Germinal center (tissue), 1 donor: ENCODE measurements around the gene ITGB7.
"Not testable (repeated sequence)": the region's sequence is repeated elsewhere in the genome, so short reads cannot be mapped to it uniquely, and the experiment has no call there.

Source experiments
- DNase-seq: peaks from one replicate; pipeline ENCODE4 v3.0.0; 2012; ENCODE audit warnings: mixed read lengths, low spot score

The ITGB7 gene

GRCh38 chr12:53217051-53217930 lies 10.2 kb upstream of the ITGB7 start:
- DNase-seq: no peak

DNA sequence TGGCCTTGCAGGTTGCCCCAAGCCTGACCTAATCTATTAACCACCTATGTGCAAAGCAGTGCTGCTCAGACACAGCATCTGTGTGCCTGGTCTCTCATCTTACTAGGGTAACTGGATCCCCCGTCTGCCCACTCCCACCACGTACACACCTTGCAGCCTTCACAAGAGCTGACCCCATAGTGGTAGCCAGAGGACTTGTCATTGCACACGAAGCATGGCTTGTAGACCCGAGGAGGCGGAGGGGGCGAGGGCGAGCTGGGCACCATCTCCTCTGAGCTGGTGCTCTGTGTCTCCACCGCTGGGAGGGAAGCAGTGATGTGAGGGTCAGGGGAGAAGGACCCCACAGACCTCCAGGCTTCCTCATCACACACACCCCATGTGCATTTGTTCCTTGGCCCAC lies 8.4 kb upstream of the ITGB7 start:
- no peak for DNase-seq

DNA sequence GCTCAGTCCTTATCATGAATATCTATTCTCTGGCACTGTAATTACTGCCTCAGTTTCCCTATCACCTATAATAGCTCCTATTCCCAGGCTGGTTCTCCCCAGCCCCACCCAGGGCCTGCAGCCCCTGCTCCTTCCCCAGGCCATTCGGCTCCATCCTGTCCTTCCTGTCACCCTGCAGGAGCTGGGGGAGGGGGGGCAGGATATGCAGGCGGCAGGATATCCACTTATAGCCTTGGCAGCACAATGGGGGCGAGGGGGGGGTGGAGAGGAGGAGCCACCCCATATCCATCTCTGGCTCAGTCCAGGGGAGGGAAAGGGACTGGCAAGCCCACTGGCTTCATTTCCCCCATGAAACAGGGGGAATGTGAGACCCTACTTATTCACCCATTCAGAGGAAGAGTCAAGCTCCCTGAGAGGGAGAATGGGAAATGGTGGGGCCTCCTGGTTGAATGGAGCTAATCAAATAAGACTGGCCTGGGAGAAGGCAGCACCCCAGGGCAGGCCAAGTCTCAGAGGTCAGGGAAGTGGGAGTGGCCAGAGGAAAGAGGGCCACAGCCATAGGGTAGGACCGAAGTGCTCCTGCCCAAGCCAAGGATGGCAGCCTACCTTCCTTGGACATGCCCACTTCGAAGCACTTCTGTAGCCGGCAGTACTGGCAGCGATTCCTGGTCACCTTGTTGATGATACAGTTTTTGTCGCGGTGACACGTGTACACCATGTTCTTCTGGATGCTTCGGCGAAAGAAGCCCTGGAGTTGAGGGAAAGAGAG lies 7.8 kb upstream of the ITGB7 start:
- no peak for DNase-seq

DNA sequence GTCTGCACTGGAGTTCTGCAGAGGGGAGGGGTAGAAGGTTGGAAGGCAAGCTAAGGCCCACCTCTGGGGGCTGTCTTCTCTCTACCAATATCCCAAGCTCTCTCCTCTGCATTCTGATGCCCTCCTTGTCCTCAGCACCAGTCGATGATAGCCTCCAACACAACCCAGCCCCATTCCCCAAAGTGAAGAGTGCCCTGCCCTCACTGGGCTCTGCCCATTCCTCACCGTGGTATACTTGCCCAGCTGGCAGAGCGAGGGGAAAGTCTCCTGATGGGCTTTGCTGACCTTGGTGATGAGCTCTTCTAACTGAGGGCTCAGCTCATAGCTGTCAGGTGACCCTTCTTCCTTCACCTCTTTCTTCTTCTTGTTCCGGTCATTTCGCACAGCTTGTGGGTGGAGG lies 7.2 kb upstream of the ITGB7 start:
- no peak for DNase-seq

DNA sequence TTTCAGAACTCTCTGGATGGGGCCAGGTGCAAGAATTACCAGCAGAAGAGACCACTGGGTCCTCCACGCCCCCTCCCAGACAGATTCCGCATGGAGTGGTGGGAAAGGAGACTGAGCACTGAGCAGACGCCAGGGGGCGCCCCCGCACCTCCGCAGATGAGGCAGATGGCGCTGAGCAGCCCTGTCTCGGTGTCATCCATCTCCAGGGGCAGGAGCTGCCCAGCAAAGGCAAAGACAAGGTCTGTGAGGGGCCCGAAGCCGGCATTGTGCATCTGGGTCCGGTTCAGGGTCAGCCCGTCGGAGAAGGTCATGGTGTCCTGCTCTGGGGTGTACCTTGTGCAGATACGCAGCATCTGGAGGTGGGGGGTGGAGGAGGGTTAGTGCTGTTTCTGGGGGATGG lies 6.3 kb upstream of the ITGB7 start:
- peak; percentile 84 for DNase-seq

DNA sequence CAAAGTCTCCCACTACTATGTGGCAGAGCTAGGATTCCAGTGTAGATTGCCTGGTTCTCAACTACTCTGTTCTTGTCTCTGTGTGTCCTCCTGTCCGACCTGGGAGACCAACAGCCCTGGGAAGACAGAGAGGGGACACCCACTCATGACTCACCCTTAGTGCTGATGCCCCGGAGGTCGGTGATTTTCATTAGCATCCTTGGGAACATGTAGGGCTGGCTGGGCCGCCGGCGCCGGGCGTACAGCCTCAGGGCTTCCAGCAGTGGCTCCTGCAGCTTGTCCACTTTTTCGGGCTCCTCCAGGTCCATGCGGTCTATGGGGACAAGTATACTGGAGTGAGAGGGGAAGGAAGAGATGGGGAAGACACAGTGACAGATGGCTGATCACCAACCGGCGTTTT lies 5.9 kb upstream of the ITGB7 start:
- DNase-seq: no peak

- DNase-seq: peak; percentile 40
Observed at GRCh38 chr12:53211476-53212381, 4.7 kb upstream of the ITGB7 start.

- no peak for DNase-seq
Observed at GRCh38 chr12:53210843-53211242, 3.8 kb upstream of the ITGB7 start.

DNA sequence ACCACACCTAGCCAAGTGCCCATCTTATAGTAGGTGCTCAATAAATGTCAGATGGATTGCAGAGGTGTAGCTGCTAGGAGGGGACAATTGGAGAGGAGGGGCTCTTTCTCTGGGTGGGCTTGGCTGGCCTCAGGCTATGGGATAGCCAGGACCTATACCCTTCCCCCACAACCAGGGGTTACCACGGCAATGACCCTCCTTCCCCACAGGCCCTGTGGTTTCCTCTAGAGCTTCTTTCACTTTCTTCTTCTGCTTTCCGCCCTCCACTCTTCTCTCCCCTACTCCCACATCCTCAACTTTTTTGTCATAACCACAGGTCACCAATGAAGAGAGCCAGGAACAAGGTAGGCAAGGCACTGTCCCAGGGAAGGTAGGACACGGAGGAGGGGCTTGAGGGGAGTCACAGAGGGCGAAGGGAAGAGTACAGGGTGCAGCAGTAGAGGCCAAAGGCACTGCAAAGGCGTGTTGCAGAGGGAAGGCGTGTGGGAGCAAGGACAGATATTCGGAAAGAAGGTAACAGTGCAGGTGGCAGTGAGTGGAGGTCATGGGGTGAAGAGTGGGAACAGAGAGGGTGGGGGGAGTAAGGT lies 1.9 kb upstream of the ITGB7 start:
- DNase-seq: peak; percentile 78

DNA sequence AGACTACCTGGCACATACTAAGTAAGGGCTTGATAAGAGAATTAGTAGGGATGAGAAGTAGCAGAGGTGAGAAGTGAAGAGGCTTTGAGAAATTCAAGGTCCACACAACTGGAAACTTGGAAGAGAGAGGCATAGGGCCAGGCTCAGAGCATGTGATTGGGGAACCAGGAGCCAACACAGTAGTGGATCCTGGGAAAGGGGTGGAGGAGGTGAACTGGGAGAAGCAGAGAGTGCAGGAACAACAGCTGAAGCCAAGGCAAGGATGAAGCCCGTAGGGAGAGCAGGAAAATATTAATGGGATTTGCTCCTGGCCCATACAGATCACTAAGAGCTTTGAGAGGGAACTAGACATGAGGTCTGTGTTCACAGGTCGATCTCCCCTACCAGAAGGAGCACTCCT lies 1.4 kb upstream of the ITGB7 start:
- no peak for DNase-seq

DNA sequence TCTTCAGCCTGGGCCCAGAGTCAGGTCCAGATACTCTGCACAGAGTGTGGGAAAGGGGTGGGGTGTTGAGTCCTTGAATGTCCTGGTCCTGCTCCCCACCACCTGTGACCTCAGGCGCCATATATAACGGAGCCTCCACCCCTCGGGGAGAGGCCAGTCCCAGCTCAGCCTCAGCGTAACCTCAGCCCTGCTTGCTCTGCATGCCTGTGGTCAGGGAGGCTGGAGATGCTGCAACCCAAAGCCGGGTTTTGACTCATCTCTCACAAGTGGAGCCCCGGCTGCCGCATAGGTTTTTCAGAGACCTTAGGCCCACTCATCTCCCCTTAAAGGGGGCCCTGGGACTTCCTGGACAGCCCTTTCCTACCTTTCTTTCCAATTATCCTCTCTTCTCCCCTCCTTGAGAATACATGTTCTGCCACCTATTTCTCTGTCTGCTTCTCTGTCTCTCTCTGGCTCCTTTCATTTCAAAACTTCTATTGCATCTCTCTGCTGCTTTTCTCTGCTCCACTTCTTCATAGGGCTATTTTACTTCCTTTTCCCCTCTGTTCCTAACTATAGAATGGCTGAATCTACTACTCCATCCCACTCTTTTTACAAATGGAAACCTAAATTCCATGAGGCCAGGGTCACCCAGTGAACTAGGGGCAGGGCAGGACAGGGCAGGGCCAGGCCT lies 1.2 kb downstream of the ITGB7 start:
- DNase-seq: no peak

- DNase-seq: no peak
Observed at GRCh38 chr12:53204351-53204750, 2.7 kb downstream of the ITGB7 start.

DNA sequence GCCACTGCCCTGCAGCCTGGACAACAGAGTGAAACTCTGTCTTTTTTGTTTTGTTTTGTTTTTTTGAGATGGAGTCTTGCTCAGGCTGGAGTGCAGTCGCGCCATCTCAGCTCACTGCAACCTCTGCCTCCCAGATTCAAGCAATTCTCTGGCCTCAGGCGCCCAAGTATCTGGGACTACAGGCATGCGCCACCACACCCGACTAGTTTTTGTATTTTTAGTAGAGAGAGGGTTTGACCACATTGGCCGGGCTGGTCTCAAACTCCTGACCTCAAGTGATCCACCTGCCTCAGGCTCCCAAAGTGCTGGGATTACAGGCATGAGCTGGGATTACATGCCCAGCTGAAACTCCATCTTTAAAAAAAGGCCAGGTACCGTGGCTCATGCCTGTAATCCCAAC lies 4.7 kb downstream of the ITGB7 start:
- not testable (repeated sequence) for DNase-seq

- DNase-seq: no peak
Observed at GRCh38 chr12:53201639-53202038, 5.4 kb downstream of the ITGB7 start.

- no peak for DNase-seq
Observed at GRCh38 chr12:53201177-53201541, 5.9 kb downstream of the ITGB7 start.

- DNase-seq: peak; percentile 68
Observed at GRCh38 chr12:53200458-53201176, 6.4 kb downstream of the ITGB7 start.

DNA sequence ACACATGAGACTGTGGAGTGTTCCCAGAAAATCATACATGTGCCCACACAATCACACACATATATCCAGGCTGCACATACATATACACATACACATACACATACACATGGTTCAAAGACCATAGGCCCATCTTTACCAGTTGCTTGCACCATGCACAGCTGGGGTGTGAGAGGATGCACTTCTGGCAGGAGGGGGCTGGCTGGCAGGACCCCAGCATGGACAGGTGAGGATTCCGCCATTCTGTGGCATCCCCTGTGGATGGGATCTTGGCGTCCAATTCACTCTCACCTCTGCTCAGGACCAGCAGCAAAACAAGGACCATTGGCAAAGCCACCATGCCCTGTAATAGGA lies 7.0 kb downstream of the ITGB7 start:
- DNase-seq: no peak

GRCh38 chr12:53199700-53200099 lies 7.4 kb downstream of the ITGB7 start:
- no peak for DNase-seq

- no peak for DNase-seq
Observed at GRCh38 chr12:53198486-53199110, 8.5 kb downstream of the ITGB7 start.

- no peak for DNase-seq
Observed at GRCh38 chr12:53197011-53197640, 9.9 kb downstream of the ITGB7 start.
